AG09309 (cell line): Measurements from ENCODE around the gene ADGRG1.

ENCODE experiments used
- DNase-seq: peaks from one replicate; pipeline ENCODE4 v3.0.0-alpha.2; 2010; ENCODE audit warnings: low read depth
- H3K4me3 ChIP-seq: 2 replicates; pipeline ENCODE4 v1.5.1; 2011; ENCODE audit warnings: mild to moderate bottlenecking, low read depth, low read length, moderate library complexity; ENCODE audit not compliant: control insufficient read depth
- TF ChIP-seq, protein P1 (sequence below): IDR thresholded peaks from 2 replicates; pipeline ENCODE4 v1.5.1; 2011; ENCODE audit warnings: mild to moderate bottlenecking, low read depth, low read length, inconsistent platforms; ENCODE audit not compliant: insufficient read depth, control insufficient read depth; ENCODE audit errors: missing control alignments

Gene ADGRG1

GRCh38 chr16:57672416-57672815 lies 44.0 kb downstream of the ADGRG1 start:
- TF ChIP-seq, protein P1, sequence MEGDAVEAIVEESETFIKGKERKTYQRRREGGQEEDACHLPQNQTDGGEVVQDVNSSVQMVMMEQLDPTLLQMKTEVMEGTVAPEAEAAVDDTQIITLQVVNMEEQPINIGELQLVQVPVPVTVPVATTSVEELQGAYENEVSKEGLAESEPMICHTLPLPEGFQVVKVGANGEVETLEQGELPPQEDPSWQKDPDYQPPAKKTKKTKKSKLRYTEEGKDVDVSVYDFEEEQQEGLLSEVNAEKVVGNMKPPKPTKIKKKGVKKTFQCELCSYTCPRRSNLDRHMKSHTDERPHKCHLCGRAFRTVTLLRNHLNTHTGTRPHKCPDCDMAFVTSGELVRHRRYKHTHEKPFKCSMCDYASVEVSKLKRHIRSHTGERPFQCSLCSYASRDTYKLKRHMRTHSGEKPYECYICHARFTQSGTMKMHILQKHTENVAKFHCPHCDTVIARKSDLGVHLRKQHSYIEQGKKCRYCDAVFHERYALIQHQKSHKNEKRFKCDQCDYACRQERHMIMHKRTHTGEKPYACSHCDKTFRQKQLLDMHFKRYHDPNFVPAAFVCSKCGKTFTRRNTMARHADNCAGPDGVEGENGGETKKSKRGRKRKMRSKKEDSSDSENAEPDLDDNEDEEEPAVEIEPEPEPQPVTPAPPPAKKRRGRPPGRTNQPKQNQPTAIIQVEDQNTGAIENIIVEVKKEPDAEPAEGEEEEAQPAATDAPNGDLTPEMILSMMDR = no peak
- DNase-seq = no peak
- H3K4me3 ChIP-seq = no peak overlapping the region

DNA sequence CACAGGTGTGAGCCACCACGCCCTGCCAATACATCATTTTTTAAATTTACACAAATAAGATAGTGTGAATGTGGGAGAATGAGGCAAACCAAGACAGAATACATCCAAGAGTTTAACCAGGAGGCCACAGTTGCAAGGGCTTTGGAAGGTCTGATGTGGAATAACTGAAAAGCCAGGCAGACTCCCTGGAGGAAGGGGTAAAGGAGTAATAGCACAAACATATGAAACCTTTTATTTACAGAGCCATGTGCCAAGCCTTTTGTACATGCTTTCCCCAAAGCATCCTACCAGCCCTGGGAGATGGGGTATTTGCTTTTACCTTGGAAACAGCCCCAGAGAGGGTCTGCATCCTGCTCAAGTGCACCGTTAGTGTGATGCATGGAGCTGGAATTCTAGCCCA lies 44.4 kb downstream of the ADGRG1 start:
- TF ChIP-seq, protein P1 = no peak
- no peak for DNase-seq

DNA sequence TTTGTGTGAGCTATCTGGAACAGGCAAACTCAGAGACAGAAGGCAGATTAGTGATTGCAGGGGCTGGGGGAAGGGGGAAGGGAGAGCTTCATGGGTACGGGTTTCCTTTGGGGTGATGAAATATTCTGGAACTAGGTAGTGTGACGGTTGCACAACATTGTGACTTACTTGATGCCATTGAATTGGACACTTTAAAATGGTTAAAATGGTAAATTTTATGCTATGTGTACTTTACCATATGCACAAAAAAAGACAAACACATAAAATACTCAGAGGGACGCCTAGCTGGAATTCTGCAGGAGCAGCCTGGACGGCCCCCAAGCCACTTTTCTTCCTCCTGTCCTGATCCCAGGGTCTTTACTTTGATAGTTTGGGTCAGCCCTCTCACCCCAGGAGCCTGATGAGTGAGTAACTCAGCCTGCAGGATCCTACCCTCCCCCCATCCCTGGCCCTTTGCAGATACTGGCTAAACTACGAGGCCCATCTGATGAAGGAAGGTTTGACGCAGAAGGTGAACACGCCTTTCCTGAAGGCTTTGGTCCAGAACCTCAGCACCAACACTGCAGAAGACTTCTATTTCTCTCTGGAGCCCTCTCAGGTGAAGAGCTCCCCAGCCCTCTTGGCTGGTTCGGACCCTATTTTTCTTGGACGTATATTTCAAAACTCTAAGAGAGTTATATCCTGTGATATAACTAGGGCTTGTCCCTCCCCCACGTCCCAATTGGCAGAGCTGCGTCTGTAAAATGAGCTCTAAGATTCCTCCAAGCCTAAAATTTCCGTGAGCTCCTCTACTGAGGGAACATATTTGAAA lies 47.5 kb downstream of the ADGRG1 start:
- no peak for DNase-seq
- TF ChIP-seq, protein P1 = no peak
- no peak overlapping the region for H3K4me3 ChIP-seq

More for the DNA sequence above, 44.4 kb downstream of the ADGRG1 start:
- no peak overlapping the region for H3K4me3 ChIP-seq

DNA sequence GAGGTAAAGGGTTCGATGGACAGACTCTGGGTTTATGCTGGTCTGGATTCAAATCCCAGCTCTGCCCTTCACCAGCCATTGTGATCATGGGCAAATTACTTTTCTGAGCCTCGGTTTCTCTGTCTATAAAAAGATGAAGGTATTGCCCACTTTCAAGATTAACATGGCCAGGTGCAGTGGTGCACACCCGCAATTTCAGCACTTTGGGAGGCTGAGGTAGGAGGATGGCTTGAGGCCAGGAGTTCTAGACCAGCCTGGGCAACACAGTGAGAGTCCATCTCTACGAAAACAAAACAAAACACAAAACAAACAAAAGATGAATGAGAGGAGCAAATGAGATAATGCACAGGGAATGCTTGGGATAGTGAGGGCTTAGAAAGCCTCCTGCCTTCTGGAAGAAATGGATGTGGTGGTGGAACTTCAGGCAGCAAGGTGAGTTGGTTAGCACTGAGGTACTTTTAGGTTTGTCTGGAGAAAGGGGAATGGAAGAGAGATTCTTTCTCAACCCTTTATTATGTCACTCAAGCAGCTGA lies 48.2 kb downstream of the ADGRG1 start:
- no peak for DNase-seq
- H3K4me3 ChIP-seq = no peak overlapping the region
- TF ChIP-seq, protein P1 = no peak

DNA sequence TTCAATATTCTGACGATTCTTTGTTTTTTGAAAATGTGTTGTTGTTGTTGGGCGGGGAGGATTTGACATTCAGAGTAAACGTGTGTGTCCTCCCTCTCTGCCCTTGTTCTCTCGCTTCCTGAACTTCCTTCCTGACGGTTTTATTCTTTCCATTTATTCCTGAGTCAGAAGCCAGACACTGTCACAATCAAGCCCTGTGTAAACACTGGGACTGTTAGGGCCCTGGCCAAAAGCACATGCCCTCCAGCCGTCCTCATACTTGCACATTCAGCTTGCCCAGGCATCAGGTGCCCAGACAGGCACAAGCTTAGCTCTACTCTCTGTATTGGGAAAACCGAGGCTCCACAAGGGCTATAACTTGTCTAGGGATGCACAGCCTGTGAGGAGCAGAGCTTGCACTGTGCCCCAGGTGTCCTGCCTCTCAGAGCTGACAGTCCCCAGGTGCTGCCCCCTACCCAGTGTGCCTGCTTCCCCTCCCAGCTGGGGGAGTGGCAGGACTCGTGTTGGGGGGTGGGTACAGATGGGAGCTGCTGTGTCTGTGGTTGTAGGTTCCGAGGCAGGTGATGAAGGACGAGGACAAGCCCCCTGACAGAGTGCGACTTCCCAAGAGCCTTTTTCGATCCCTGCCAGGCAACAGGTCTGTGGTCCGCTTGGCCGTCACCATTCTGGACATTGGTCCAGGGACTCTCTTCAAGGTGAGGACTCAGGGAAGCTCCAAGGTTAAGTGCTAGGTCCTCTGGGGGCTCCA lies 49.4 kb downstream of the ADGRG1 start:
- no peak for DNase-seq
- no peak overlapping the region for H3K4me3 ChIP-seq
- TF ChIP-seq, protein P1 = no peak

- no peak overlapping the region for H3K4me3 ChIP-seq
- no peak for DNase-seq
- TF ChIP-seq, protein P1 = no peak
These were observed 50.6 kb downstream of the ADGRG1 start for GRCh38 chr16:57679016-57679415.
